22Rv1 (cell line): ENCODE data around the gene GIMAP2.
"Not testable (repeated sequence)": the region's sequence is repeated elsewhere in the genome, so short reads cannot be mapped to it uniquely, and the experiment has no call there.

Experiments used
- CTCF ChIP-seq: fragments of 450-650 bp; IDR thresholded peaks from 2 replicates; pipeline ENCODE4 v1.5.1; 2017; ENCODE audit warnings: mild to moderate bottlenecking
- ZFX ChIP-seq: fragments of 450-650 bp; IDR thresholded peaks from 2 replicates; pipeline ENCODE4 v1.6.1; 2017; ENCODE audit warnings: antibody characterized with exemption, borderline replicate concordance

GRCh38 chr7:150680364-150680763 is 5.1 kb upstream of the GIMAP2 start:
- TF ChIP-seq CTCF, ZFX: not testable (repeated sequence)
